ENCODE results near the gene CHD2.

- TF ChIP-seq EZH2phosphoT487 (IDR thresholded peaks at IDR 0.05; ENCODE audit: insufficient read depth, low read depth) (no peak), EZH2 (IDR thresholded peaks at IDR 0.05; ENCODE audit: insufficient read depth, poor library complexity, severe bottlenecking) (no peak)
Observed at GRCh38 chr15:93029836-93030429, 129.8 kb downstream of the CHD2 start.

Measured in GM23248 (cell line).